Neural progenitor cell (in vitro differentiated cells): ENCODE data around the gene KRT79. TPM values are rescaled to one million over a fixed set of nuclear protein-coding genes. Genes with fewer than 3 reads are reported as not detected.

Source experiments
- DNase-seq: peaks from one replicate; pipeline ENCODE4 v3.0.0-alpha.2; 2016; ENCODE audit warnings: low spot score
- H2AFZ ChIP-seq: fragments of 200-600 bp; sonication (generic); replicated peaks from 2 replicates; pipeline ENCODE4 v1.6.1; 2016; ENCODE audit warnings: antibody characterized with exemption
- H3F3A ChIP-seq: fragments of 200-600 bp; sonication (generic); 2 replicates; pipeline ENCODE4 v1.6.1; 2016; ENCODE audit warnings: antibody characterized with exemption, low read depth
- H3K27ac ChIP-seq: fragments of 200-600 bp; sonication (generic); 2 replicates; pipeline ENCODE4 v1.5.1; 2016; ENCODE audit warnings: mild to moderate bottlenecking
- H3K27me3 ChIP-seq: fragments of 200-600 bp; sonication (generic); 2 replicates; pipeline ENCODE4 v1.6.1; 2016; ENCODE audit warnings: mild to moderate bottlenecking, moderate library complexity
- H3K36me3 ChIP-seq: fragments of 200-600 bp; sonication (generic); 2 replicates; pipeline ENCODE4 v1.5.1; 2016
- H3K4me1 ChIP-seq: fragments of 200-600 bp; sonication (generic); 2 replicates; pipeline ENCODE4 v1.6.1; 2016; ENCODE audit warnings: mixed run types
- H3K4me2 ChIP-seq: fragments of 200-600 bp; sonication (generic); 2 replicates; pipeline ENCODE4 v1.6.1; 2016
- H3K4me3 ChIP-seq: fragments of 200-600 bp; sonication (generic); 2 replicates; pipeline ENCODE4 v1.5.1; 2016
- H3K79me2 ChIP-seq: fragments of 200-600 bp; sonication (generic); 2 replicates; pipeline ENCODE4 v1.6.1; 2016; ENCODE audit warnings: low read depth
- H3K9ac ChIP-seq: fragments of 200-600 bp; sonication (generic); 2 replicates; pipeline ENCODE4 v1.6.1; 2016
- H3K9me3 ChIP-seq: fragments of 200-600 bp; sonication (generic); 2 replicates; pipeline ENCODE4 v1.5.1; 2016; ENCODE audit warnings: low read depth
- H4K20me1 ChIP-seq: fragments of 200-600 bp; sonication (generic); 2 replicates; pipeline ENCODE4 v1.6.1; 2016; ENCODE audit warnings: low read depth
- H3K27ac Mint-ChIP-seq: 3 replicates; pipeline ENCODE4 v1.8.0; 2021; ENCODE audit warnings: mixed read lengths
- H3K27me3 Mint-ChIP-seq: 2 replicates; pipeline ENCODE4 v1.8.0; 2022; ENCODE audit warnings: low read depth, mild to moderate bottlenecking, inconsistent platforms, moderate library complexity, mixed read lengths; ENCODE audit not compliant: insufficient read depth
- H3K36me3 Mint-ChIP-seq: 3 replicates; pipeline ENCODE4 v1.8.0; 2021; ENCODE audit warnings: mixed read lengths
- H3K4me1 Mint-ChIP-seq: 3 replicates; pipeline ENCODE4 v1.8.0; 2021; ENCODE audit warnings: mixed read lengths
- H3K4me3 Mint-ChIP-seq: 3 replicates; pipeline ENCODE4 v1.8.0; 2021; ENCODE audit warnings: mild to moderate bottlenecking, moderate library complexity, mixed read lengths
- H3K9me3 Mint-ChIP-seq: 3 replicates; pipeline ENCODE4 v1.8.0; 2020; ENCODE audit warnings: mixed read lengths
- CTCF ChIP-seq: fragments of 200-600 bp; sonication (generic); IDR thresholded peaks from 2 replicates; pipeline ENCODE4 v1.5.1; 2017; ENCODE audit warnings: antibody characterized with exemption, mild to moderate bottlenecking
- EZH2 ChIP-seq: fragments of 200-600 bp; sonication (generic); IDR thresholded peaks from 2 replicates; pipeline ENCODE4 v1.6.1; 2017; ENCODE audit warnings: antibody characterized with exemption, mild to moderate bottlenecking, moderate library complexity
- EZH2phosphoT487 ChIP-seq: fragments of 200-600 bp; sonication (generic); IDR thresholded peaks from 2 replicates; pipeline ENCODE4 v1.6.1; 2017; ENCODE audit warnings: antibody characterized with exemption
- total RNA-seq: library from RNA; depleted of rRNA; stranded (reverse); fragments of >200 nt; gene quantifications from 2 replicates; pipeline ENCODE4 v1.2.3, GENCODE V29; 2015; ENCODE audit warnings: low replicate concordance

KRT79 gene
- total RNA-seq, 1 donor from 2014 or later, result not detected

- Histone ChIP-seq H3F3A (no peaks in the 10 kb centered on the region), H3K9me3 (no peaks in the 10 kb centered on the region), H3K36me3 (no peaks in the 10 kb centered on the region), H3K9ac (no peak overlapping the region), H3K27ac (no peak overlapping the region), H3K4me1 (peaks cover 12% of the 10 kb centered on the region), H4K20me1 (no peaks in the 10 kb centered on the region), H2AFZ (peak overlapping the region; percentile 74), H3K4me3 (peak overlapping the region; percentile 31), H3K4me2 (peak overlapping the region; percentile 74), H3K27me3 (peaks cover 14% of the 10 kb centered on the region), H3K79me2 (no peaks in the 10 kb centered on the region)
- TF ChIP-seq EZH2phosphoT487 (no peak), CTCF (no peak)
- no peak for DNase-seq
- Mint-ChIP-seq H3K4me3 (no peak overlapping the region), H3K27me3 (peaks cover 16% of the 10 kb centered on the region), H3K4me1 (peaks cover 14% of the 10 kb centered on the region), H3K9me3 (no peaks in the 10 kb centered on the region), H3K27ac (no peak overlapping the region), H3K36me3 (no peaks in the 10 kb centered on the region)
Measured at GRCh38 chr12:52878507-52879393, 44.6 kb upstream of the KRT79 start.

- no peak overlapping the region for H3K27ac ChIP-seq
- no peaks in the 10 kb centered on the region for H3F3A ChIP-seq
- H3K4me3 ChIP-seq, result no peak overlapping the region
- no peaks in the 10 kb centered on the region for H3K36me3 Mint-ChIP-seq
- H3K79me2 ChIP-seq, result no peaks in the 10 kb centered on the region
- H3K4me1 Mint-ChIP-seq, result peaks cover 21% of the 10 kb centered on the region
- H2AFZ ChIP-seq, result no peak overlapping the region
- peaks cover 12% of the 10 kb centered on the region for H3K4me1 ChIP-seq
- H3K4me3 Mint-ChIP-seq, result no peak overlapping the region
- no peaks in the 10 kb centered on the region for H4K20me1 ChIP-seq
- H3K36me3 ChIP-seq, result no peaks in the 10 kb centered on the region
- H3K27me3 Mint-ChIP-seq, result peaks cover 25% of the 10 kb centered on the region
- H3K9me3 ChIP-seq, result no peaks in the 10 kb centered on the region
- H3K9me3 Mint-ChIP-seq, result no peaks in the 10 kb centered on the region
- TF ChIP-seq EZH2phosphoT487 (no peak), CTCF (no peak), EZH2 (no peak)
- H3K4me2 ChIP-seq, result no peak overlapping the region
- no peak for DNase-seq
- H3K9ac ChIP-seq, result no peak overlapping the region
- no peak overlapping the region for H3K27ac Mint-ChIP-seq
- peaks cover 29% of the 10 kb centered on the region for H3K27me3 ChIP-seq
Measured at GRCh38 chr12:52877242-52877641, 43.1 kb upstream of the KRT79 start.

- Mint-ChIP-seq H3K36me3 (no peaks in the 10 kb centered on the region), H3K4me1 (peaks cover 21% of the 10 kb centered on the region), H3K9me3 (no peaks in the 10 kb centered on the region), H3K4me3 (no peak overlapping the region), H3K27me3 (peaks cover 30% of the 10 kb centered on the region), H3K27ac (no peak overlapping the region)
- Histone ChIP-seq H3K27me3 (peaks cover 31% of the 10 kb centered on the region), H3K9ac (no peak overlapping the region), H3F3A (no peaks in the 10 kb centered on the region), H3K4me2 (no peak overlapping the region), H3K79me2 (no peaks in the 10 kb centered on the region), H3K27ac (no peak overlapping the region), H3K4me3 (no peak overlapping the region), H4K20me1 (no peaks in the 10 kb centered on the region), H3K9me3 (no peaks in the 10 kb centered on the region), H3K36me3 (no peaks in the 10 kb centered on the region), H2AFZ (no peak overlapping the region), H3K4me1 (peaks cover 12% of the 10 kb centered on the region)
- no peak for DNase-seq
- TF ChIP-seq EZH2phosphoT487 (no peak), EZH2 (no peak), CTCF (no peak)
Measured at GRCh38 chr12:52876372-52876771, 42.3 kb upstream of the KRT79 start.
